Kidney glomerular epithelial cell (primary cell): ENCODE results near the gene SYCE3.
"Not testable (repeated sequence)": the region's sequence is repeated elsewhere in the genome, so short reads cannot be mapped to it uniquely, and the experiment has no call there.

ENCODE experiments used
- DNase-seq: peaks from one replicate; lab custom pipeline; 2025; lab: John Stamatoyannopoulos, UW

SYCE3 gene

GRCh38 chr22:50548921-50549790 is 13.6 kb downstream of the SYCE3 start:
- DNase-seq: no peak

DNA sequence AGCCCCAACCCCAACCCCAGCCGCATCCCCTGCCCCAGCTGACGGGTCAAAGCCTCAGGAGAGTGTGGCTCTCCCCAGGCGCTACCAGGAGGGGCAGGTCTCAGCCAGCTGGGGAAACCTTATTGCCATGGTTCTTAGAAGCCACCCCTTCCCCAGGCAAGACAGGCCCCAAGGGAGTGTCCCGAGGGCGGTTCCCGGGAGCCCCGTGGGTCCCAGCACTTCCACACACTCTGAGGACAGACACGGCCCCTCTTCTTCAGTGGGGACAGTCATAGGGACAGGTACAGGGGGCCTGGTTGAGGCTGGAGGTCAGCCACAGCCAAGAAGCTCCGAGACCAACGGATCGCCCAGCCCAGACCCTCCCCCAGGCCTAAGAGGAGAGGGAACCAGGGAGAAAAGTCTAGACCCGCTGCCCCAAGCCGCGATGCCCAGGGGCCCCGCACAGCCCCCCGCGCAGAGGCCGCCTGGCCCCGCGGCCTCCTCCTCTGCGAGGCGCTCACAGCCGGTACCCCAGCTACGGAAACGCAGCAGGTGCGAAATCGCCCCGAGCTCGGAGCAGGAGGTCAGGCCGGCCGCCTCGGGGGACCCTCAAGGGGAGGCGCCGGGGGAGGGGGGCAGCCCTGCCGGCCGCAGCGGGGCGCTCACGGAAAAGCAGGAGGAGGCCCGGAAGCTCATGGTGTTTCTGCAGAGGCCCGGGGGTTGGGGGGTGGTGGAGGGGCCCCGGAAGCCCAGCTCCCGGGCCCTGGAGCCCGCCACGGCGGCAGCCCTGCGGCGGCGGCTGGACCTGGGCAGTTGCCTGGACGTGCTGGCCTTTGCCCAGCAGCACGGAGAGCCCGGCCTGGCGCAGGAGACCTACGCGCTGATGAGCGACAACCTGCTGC is 14.4 kb downstream of the SYCE3 start:
- no peak for DNase-seq

DNA sequence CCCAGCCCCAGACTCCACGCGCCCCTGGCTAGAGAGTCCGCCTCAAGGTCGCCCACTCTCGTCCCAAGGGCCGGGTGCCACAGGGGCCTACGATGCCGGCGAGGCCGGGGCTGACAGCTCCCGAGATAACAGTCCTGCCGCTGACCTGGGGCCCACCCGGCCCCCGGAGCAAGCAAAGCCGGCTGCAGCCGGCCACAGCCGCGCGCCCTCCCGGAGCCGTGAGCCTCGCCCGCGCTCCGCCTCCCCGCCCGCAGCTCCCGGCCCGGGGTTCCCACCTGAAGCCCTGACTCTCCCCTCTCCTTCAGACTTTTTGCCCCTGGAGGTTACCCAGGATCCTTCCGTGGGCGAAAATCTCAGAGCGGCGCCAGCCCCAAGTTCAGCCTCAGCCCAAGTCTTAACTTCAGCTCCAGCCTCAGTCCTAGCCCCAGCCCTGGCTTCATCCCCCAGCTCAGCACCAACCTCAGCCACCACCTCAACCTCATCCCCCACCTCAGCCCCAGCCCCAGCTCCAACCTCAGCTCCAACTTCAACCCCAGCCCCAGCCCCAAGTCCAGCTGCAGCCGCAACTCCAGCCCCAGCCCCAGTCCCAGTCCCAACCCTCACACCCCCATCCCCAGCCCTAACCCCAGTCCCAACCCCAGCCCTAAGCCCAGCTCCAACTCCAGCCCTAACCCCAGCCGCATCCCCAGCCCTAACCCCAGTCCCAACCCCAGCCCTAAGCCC is 15.3 kb downstream of the SYCE3 start:
- no peak for DNase-seq

- no peak for DNase-seq
These were observed 16.1 kb downstream of the SYCE3 start for GRCh38 chr22:50546326-50547262.

- no peak for DNase-seq
These were observed 17.0 kb downstream of the SYCE3 start, which contains the start of gene KLHDC7B for GRCh38 chr22:50545522-50546325. Gene KLHDC7B, plus strand, starts transcription at chr22:50545899. Its CDS starts 345 bp downstream, at chr22:50546244.

DNA sequence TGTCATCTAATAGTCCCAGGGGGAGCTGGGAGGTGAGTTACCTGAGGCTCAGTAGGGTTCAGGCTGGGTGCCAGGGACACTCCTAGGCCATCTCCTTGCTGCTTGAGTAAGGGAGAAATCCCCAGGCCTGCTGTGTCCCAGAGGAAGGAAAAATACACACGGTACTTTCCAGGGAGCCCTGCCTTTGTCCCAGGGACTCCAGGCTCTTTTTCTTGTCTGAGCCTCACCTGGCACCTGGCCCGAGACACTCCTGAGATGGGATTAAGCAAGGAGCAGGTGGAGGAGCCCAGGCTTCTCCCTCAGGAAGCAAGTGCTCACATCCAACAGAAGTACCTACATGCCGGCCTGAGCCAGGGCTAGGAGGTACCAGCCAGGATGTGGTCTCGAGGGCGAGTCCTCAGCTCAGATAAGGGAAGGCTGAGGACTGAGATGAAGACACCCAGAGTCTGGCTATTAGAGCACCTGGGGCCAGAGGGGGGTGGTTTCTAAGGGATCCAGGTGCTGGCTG is 17.9 kb downstream of the SYCE3 start:
- no peak for DNase-seq

DNA sequence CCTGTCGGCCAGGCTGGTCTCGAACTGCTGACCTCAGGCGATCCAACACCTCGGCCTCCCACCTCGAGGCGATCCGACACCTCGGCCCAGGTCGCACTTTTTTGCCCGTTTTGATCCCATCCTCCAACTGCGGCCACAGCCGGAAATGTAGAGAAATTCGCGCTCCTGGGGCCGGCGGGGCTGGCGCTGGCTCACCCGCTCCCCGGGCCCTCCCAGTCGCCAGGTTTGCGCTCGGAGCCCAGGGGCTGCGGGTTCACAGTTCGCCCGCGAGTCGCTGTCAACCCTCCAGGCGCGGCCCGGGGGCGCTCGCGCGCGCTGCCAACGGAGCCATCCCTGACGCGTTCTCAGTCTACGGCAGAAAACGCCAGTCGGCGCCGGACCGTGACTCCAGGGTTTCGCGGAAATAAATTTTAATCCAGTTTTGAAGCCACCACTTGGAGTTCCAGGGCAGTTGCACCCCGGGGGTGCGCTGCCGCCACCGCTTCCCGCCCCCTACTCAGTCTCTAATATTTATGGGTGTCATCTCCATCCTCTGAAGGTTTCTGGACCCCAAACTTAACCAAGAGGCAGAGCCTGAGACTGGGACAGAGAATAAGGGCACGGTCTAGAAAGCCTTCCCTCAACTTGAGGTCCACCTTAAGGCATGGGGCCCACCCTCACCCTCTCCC is 18.5 kb downstream of the SYCE3 start:
- peak; percentile 14 for DNase-seq

- DNase-seq: no peak
These were observed 20.2 kb downstream of the SYCE3 start for GRCh38 chr22:50542416-50542927.

GRCh38 chr22:50541667-50542026 is 21.1 kb downstream of the SYCE3 start:
- DNase-seq: not testable (repeated sequence)

GRCh38 chr22:50540381-50540780 is 22.3 kb downstream of the SYCE3 start:
- no peak for DNase-seq

DNA sequence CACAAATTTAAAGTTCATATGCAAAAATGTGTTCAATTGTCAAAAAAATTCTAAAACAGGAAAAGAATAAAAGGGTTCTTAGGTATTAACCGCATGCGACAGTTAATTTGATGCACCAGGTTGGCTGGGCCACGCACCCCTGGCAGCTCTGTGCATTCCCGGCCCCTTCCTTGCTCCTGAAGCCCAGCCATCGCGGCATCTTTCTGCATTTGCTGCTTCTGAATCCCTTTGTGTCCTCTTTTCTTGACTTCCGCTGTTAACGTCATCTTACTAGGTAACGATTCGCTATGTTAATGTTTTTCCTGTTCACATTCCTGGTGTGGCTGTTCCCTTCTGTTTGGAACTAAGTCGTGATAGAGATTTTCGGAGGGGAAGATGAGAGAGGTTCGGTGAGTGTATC is 25.0 kb downstream of the SYCE3 start:
- no peak for DNase-seq

DNA sequence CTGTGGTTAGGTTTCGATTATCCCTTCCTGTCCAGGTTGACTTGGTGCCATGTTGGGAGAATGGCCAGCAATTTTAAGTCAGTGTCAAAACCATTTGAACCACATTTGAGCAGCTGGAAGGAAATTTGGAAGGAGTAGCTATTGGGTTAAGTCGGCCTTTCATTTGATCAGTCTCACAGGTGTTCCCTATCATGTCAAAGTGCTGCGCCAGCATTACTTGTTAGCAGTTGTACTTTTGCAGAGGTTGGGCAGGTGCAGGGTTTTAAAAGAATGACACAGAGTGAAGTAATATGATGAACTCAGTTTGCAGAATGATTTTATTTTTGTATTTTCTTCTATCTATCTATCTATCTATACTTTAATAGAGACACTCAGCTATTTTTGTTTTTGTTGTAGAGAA is 26.5 kb downstream of the SYCE3 start:
- no peak for DNase-seq

DNA sequence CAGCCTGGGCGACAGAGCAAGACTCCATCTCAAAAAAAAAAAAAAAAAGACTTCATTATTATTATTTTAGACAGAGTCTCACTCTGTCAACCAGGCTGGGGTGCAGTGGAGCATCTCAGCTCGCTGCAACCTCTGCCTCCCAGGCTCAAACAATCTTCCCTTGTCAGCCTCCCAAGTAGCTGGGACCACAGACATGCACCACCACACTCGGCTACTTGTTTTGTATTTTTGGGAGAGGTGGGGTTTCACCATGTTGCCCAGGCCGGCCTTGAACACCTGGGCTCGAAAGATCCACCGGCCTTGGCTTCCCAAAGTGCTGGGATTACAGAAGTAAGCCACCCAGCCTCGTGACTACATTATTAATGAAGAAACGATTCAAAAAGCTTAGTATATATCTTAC is 27.6 kb downstream of the SYCE3 start:
- no peak for DNase-seq

DNA sequence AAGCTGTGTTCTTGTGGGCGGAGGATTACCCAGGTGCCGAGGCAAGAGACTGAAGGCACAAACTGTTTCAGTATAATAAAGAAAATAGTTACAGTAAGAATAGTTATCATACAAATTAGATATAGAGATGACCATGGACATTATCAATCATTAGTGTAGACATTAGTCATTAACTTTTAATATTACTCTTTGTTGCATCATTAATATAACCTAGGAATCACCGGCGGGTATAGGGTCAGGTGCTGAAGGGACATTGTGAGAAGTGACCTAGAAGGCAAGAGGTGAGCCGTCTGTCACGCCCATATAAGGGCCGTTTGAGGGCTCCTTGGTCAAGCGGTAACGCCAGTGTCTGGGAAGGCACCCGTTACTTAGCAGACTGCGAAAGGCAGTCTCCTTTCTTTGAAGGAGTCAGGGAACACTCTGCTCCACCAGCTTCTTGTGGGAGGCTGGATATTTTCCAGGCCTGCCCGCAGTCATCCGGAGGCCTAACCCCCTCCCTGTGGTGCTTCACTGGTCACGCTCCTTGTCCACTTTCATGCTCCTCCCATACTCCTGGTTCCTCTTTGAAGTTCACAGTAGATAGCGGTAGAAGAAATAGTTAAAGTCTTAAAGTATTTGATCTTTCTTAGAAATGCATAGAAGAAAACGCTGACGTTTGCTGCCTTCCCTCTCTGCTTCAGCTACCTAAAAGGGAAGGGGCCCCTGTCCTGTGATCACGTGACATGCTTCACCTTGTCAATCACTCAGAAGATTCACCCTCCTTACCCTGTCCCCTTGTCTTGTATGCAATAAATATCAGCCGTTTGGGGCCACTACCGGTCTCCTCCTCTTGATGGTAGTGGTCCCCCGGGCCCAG is 28.6 kb downstream of the SYCE3 start:
- DNase-seq: peak; percentile 50

- no peak for DNase-seq
These were observed 29.6 kb downstream of the SYCE3 start for GRCh38 chr22:50532824-50533796.

- DNase-seq: peak; percentile 39
These were observed 30.6 kb downstream of the SYCE3 start for GRCh38 chr22:50531962-50532674.
